HG02981 (cell line): Measurements from ENCODE around the gene MBNL1.
A peak's percentile ranks its signal among the peaks of the same experiment; 100 is the strongest.

ENCODE experiments used
- ATAC-seq: cut with Tn5 transposase; IDR thresholded peaks from one replicate; pipeline ENCODE4 v1.9.1; 2021; ENCODE audit warnings: mild to moderate bottlenecking, moderate library complexity; ENCODE audit not compliant: unreplicated experiment

Gene MBNL1

DNA sequence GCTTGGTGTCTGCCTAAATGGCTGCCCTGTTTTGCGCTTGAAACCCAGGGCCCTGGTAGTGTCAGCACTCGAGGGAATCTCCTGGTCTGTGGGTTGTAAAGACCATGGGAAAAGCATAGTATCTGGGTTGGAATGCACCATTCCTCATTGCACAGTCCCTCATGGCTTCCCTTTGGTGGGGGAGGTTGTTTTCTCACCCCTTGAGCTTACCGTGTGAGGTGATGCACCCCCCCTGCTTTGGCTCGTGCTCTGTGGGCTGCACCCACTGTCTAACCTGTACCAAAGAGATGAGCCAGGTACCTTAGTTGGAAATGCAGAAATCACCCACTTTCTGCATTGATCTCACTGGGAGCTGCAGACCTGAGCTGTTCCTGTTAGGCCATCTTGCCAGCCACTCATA is 104.7 kb downstream of the MBNL1 start:
- no peak for ATAC-seq

DNA sequence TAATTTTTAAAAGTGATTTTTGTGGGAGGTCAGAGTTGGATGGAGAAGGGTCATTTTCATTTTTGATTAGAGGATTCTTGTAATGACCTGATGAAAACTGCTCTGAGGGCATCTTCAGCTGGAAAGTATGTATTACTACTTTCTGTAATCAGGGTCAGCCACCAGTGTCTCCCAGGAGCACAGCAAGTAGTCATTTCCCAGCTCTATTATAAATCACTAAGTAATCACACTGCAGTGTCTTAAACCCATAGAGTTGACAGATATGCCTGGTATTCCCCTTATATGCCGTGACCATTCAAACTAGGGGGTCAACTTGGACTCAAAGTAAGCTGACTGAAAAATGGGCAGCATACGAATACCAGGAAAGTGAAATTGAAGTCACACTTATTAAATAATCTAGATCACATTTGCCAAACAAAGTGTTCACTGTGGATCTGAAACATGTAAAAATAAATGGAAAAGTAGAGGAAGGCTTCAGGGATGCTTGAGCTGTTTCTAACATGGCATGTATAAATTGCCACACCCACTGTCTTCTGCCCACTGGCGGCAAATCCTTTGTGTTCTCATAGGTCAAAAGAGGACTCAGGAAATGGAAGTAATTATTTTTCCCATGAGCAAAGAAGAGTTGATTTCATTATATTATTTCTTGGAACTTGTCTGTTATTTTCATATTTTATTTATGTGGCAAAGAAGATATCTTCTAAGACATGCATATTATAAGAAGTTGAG is 105.7 kb downstream of the MBNL1 start:
- ATAC-seq: peak; percentile 43

DNA sequence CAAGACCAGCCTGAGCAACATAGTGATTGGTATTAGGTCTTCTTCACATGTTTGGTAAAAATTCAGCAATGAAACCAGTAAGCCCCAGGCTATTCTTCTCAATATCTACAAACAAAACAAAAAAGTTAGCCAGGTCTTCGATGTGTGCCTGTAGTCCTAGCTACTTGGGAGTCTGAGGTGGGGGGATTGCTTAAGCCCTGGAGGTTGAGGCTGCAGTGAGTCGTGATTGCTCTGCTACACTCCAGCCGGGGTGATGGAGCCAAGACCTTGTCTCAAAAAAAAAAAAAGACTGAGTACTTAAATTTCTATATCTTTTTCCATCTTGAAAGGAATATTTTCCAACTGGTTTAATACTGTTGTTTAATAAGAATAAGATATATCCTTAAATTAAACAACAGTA is 106.8 kb downstream of the MBNL1 start:
- no peak for ATAC-seq

DNA sequence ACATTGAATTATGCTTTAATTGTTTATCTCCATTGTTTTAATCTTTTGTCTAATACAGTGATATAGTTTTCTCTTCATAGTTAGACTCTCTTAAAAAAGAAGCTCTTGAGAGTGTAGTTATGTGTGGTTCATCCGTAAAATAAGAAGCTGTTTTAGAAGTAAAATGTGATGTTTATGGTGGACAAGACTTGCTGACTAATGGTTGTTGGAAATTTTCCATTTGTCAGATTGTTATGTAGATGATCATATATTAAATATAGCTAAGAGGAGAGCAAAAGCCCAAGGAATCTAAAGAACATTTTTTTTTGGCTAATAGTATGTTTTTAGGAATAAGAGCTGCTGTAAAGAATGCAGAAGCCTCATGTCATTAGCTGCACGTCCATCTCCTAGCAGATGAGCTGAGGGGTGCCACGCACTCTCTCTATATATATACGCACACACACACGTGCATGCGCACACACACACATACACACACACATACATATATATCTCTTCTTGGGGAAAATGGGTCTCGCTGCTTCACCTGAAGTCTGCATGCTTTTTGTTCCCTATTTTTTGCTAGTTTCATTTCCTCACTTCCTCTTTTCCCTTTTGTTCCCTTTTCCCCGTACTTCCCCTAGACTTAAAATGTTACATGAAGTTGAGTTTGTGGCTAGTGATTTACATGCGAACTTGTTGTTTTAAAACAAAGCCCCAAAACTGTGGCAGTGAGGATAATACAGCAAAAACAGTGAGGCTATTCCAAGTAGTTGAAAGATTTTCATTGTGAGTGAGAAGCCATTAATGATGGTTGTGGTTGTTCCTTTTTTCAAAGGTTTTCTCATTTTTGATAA is 107.8 kb downstream of the MBNL1 start:
- ATAC-seq: peak; percentile 72

DNA sequence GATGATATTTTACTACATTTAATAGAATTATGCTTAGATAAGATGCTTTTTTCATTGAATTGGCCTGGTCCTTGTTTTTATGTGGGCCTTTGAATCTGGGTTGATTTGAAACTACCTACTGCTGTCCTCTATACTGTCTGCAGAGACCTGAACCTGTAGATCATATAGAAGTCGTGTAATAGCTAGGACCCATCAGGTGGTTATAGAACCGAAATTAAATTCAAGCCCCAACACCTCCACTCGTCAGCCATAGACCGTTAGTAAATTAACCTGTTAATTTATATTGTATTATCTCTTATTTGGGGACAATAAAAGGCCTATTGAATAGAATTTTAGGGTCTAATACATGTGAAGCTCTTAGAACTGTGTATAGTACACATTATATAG is 108.4 kb downstream of the MBNL1 start:
- ATAC-seq: peak; percentile 21

GRCh38 chr3:152379415-152380042 is 110.8 kb downstream of the MBNL1 start:
- ATAC-seq: no peak

DNA sequence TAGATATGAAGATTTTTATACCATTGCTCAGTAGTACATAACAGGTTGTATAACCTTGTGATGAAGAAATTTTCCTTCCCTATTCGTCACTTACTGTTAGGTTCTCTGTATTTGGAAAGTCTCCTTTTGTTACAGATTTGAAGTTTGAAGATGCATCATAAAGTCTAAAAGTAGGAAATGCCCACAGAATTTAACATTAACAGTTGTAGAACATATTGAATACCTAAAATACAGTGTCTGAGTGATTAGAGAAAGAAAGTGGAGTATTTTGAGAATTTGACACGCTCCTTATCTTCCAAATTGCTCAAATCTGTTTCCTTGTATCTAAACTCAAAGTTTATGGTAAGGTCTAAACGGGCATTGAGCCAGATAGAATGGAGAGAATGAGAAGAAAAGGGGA is 111.3 kb downstream of the MBNL1 start:
- no peak for ATAC-seq

DNA sequence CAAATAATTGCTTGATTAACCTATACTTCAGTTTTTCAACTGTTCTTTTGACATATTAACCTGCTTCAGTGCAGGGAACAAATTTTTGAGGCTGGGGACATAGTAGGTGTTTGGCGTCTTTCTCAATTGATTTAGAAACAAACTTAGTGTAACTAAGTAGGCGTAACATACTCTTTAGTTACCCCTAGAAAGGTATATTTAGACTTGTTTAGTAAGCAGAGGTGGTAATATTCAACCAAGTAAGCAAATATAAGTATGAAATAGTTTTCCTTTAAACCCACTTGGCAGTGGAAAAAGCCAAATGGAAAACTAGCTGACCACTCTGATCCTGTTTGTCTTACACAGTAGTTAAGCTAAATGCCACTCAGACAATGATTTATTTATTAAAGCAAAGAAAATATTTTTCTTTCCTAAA is 113.2 kb downstream of the MBNL1 start:
- ATAC-seq: peak; percentile 42

- ATAC-seq: no peak
These were observed 113.8 kb downstream of the MBNL1 start for GRCh38 chr3:152382312-152383135.

DNA sequence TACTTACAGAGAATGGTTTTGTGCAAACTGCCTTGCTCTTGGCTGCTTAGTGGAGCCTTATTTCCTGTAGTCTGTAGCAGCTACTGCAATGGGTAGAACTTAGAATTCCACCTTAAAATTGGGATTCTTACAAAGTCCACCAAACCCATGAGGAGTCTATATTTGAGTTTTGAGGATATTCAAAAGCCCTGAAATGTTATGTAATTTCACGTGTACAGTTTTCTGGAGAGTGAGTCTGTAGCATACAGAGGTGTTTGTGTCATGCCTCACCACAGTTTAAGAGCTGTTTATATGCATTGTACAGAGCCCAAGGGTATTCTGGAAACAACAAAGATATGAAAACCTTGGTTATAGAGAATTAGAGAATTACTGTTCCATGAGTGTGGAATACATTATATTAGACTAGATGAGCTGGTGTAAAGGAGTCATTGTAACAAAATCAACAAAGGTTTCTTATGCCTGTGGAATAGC is 114.4 kb downstream of the MBNL1 start:
- ATAC-seq: no peak

GRCh38 chr3:152384412-152384811 is 115.7 kb downstream of the MBNL1 start:
- no peak for ATAC-seq

GRCh38 chr3:152385761-152386160 is 117.0 kb downstream of the MBNL1 start:
- no peak for ATAC-seq

DNA sequence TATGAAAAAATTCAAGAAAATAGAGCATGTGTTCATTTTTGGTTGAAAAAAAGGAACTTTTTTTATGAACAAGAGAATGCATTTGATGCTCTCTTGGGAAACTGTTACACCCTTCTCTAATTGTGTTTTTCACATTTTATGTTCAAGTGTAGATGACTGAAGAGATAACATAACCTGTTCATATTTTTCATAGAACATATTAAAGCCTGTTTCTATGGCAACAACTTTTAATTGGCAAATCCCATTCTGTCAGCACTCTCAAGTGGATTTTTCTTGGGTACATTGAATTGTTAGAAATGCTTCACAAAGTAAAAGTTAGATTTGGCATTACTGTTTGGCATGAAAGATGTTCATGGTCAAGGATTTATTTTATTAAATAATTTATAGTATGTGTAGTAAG is 117.5 kb downstream of the MBNL1 start:
- ATAC-seq: no peak

DNA sequence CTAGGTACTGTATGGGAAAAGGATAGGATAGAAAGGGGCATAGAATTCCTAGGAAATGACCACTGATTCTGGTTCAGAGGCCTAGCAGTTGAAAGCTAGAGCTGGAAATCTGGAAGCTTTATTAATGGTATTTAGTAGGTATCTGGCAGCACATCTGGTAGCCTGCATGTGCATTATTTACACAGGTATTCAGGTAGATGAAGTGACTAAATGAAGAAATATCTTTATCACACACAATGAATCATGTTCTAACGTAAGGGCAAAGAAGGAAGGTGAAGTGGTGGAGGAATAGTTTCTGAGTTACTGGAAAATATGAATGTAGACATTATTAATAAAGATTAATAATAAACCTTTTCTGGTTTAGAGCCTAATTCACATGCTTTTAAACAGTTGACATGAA is 119.9 kb downstream of the MBNL1 start:
- ATAC-seq: no peak

DNA sequence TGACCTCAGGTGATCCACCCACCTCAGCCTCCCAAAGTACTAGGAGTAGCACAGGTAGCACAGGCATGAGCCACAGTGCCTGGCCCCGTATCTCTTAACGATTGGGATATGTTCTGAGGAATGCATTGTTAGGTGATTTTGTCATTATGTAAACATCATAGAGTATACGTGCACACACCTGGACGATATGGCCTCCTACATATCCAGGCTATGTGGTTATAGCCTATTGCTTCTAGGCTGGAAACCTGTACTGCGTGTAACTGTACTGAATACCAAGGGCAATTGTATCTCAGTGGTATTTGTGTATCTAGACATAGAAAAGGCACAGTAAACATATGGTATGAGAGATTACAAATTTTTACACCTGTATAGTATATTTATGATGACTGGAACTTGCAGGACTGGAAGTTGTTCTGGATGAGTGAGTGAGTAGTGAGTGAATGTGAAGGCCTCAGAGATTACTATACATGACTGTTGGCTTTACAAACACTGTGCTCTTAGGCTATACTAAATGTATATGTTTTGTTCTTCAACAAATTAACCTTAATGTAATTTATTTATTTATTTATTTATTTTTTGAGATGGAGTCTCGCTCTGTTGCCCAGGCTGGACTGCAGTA is 120.7 kb downstream of the MBNL1 start:
- ATAC-seq: no peak

GRCh38 chr3:152390647-152391046 is 121.9 kb downstream of the MBNL1 start:
- no peak for ATAC-seq

GRCh38 chr3:152391671-152392070 is 122.9 kb downstream of the MBNL1 start:
- ATAC-seq: no peak

DNA sequence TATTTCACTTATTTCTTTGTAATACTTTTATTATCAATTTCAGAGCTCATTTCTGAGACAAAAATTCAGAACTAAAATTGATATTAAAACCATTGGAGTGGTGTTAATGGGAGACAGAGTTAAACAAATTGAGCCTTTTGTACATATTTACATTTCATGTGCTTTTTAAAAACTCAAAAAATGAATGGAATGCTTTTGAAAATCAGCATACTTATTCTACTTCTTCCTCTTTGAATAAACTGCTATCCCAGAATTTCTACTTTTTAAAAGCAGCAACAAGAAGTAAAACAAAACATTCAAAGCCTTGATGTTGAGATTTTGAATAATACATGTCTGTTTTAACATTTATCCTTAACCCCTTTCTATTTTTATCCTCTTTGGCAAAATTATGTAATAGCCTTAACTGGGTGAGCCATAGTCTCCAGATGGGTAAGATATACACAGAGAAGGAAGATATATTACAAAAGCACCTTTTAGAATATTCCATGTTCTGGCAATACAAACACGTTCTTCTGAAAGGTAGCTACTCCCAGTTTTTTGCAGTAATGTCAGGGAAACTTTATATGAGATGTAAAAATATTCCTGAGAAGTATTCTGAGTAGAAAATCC is 123.6 kb downstream of the MBNL1 start:
- no peak for ATAC-seq

- no peak for ATAC-seq
These were observed 125.5 kb downstream of the MBNL1 start for GRCh38 chr3:152394246-152394645.

DNA sequence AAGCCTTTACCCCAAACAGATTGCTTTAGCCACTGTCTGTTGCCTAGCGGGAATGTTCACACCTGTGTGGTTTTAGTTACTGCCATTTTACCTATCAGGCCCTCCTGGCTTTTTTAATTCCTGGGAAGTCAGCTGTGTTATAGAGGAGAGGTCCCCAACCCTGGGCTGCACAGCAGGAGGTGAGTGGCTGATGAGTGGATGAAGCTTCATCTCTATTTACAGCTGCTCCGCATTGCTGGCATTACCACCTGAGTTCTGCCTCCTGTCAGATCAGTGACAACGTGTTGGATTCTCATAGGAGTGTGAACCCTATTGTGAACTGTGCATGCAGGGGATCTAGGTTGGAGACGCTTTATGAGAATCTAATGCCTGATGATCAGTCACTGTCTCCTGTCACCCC is 127.0 kb downstream of the MBNL1 start:
- no peak for ATAC-seq
